GM12878 (cell line): ENCODE data around the gene CNN1.

ENCODE experiments used
- EGR1 ChIP-seq, 2 experiments: IDR thresholded peaks; 1 replicate in 1 of 2; 2 replicates in 1 of 2; pipeline ENCODE4 v1.6.1; 2011 to 2012; ENCODE audit warnings: low read depth in 2 of 2, low read length in 2 of 2, borderline replicate concordance in 1 of 2, mild to moderate bottlenecking in 1 of 2, moderate library complexity in 1 of 2
- EP300 ChIP-seq, 2 experiments: fragments of 150-350 bp in 1 of 2; IDR thresholded peaks; 2 replicates each; pipeline ENCODE4 v1.6.1; 2011 to 2012; ENCODE audit warnings: low read depth in 2 of 2, low read length in 2 of 2, borderline replicate concordance in 1 of 2, improper control_type of control experiment in 1 of 2, inconsistent platforms in 1 of 2; ENCODE audit not compliant: control insufficient read depth in 1 of 2
- FOS ChIP-seq: IDR thresholded peaks from 3 replicates; pipeline ENCODE4 v1.6.1; 2011; ENCODE audit warnings: borderline replicate concordance; ENCODE audit not compliant: insufficient read length; ENCODE audit errors: extremely low read depth
- GABPA ChIP-seq: IDR thresholded peaks from 2 replicates; pipeline ENCODE4 v1.6.1; 2014; ENCODE audit warnings: antibody characterized with exemption, low read depth, mild to moderate bottlenecking, inconsistent platforms
- MTA3 ChIP-seq: IDR thresholded peaks from 2 replicates; pipeline ENCODE4 v1.6.1; 2012; ENCODE audit warnings: low read length, inconsistent platforms, borderline replicate concordance
- POLR2AphosphoS5 ChIP-seq: IDR thresholded peaks from 2 replicates; pipeline ENCODE4 v1.6.1; 2011; ENCODE audit warnings: mild to moderate bottlenecking, low read length, inconsistent platforms
- ZBTB33 ChIP-seq: fragments of 450-650 bp; IDR thresholded peaks from 2 replicates; pipeline ENCODE4 v1.6.1; 2017; ENCODE audit warnings: mild to moderate bottlenecking
- TF ChIP-seq, protein P1 (sequence below), 3 experiments: IDR thresholded peaks in 2 of 3; conservative IDR thresholded peaks in 1 of 3; 2 replicates each; pipeline ENCODE4 v1.5.1; 2011; ENCODE audit warnings: low read depth in 3 of 3, low read length in 3 of 3, mild to moderate bottlenecking in 3 of 3, control low read depth in 2 of 3, moderate library complexity in 2 of 3, inconsistent platforms in 1 of 3, mixed read lengths in 1 of 3; ENCODE audit not compliant: control insufficient read depth in 2 of 3, insufficient read depth in 1 of 3; ENCODE audit errors: extremely low read depth in 1 of 3
- TF ChIP-seq, protein P2 (sequence below): IDR thresholded peaks from 2 replicates; pipeline ENCODE4 v1.6.1; 2011; ENCODE audit warnings: mild to moderate bottlenecking, low read depth, low read length, moderate library complexity; ENCODE audit not compliant: insufficient replicate concordance

GRCh38 chr19:11550265-11550664 is 11.6 kb downstream of the CNN1 start:
- TF ChIP-seq, protein P1, sequence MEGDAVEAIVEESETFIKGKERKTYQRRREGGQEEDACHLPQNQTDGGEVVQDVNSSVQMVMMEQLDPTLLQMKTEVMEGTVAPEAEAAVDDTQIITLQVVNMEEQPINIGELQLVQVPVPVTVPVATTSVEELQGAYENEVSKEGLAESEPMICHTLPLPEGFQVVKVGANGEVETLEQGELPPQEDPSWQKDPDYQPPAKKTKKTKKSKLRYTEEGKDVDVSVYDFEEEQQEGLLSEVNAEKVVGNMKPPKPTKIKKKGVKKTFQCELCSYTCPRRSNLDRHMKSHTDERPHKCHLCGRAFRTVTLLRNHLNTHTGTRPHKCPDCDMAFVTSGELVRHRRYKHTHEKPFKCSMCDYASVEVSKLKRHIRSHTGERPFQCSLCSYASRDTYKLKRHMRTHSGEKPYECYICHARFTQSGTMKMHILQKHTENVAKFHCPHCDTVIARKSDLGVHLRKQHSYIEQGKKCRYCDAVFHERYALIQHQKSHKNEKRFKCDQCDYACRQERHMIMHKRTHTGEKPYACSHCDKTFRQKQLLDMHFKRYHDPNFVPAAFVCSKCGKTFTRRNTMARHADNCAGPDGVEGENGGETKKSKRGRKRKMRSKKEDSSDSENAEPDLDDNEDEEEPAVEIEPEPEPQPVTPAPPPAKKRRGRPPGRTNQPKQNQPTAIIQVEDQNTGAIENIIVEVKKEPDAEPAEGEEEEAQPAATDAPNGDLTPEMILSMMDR (IDR thresholded peaks at IDR 0.05 in 2 of 3, conservative IDR thresholded peaks at IDR 0.05 in 1 of 3; ENCODE audit: control insufficient read depth in 2 of 3, extremely low read depth in 1 of 3, insufficient read depth in 1 of 3, low read depth in 3 of 3, low read length in 3 of 3): no peak
- TF ChIP-seq MTA3: no peak
- no peak for TF ChIP-seq ZBTB33
- TF ChIP-seq EGR1 (IDR thresholded peaks at IDR 0.05; ENCODE audit: borderline replicate concordance in 1 of 2, low read depth in 2 of 2, low read length in 2 of 2): no peak
- TF ChIP-seq POLR2AphosphoS5: no peak
- TF ChIP-seq, protein P2, sequence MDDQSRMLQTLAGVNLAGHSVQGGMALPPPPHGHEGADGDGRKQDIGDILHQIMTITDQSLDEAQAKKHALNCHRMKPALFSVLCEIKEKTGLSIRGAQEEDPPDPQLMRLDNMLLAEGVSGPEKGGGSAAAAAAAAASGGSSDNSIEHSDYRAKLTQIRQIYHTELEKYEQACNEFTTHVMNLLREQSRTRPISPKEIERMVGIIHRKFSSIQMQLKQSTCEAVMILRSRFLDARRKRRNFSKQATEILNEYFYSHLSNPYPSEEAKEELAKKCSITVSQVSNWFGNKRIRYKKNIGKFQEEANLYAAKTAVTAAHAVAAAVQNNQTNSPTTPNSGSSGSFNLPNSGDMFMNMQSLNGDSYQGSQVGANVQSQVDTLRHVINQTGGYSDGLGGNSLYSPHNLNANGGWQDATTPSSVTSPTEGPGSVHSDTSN: no peak
- no peak for TF ChIP-seq FOS
- TF ChIP-seq EP300 (IDR thresholded peaks at IDR 0.05; ENCODE audit: borderline replicate concordance in 1 of 2, control insufficient read depth in 1 of 2, low read depth in 2 of 2, low read length in 2 of 2): no peak
- TF ChIP-seq GABPA: no peak
